CD4-positive, alpha-beta T cell treated with Interleukin-2 at 100 ng/mL for 4 hours (primary cell): ENCODE measurements around the gene SLC16A9.

Source experiments
- DNase-seq: peaks from one replicate; pipeline ENCODE4 v3.0.0-alpha.2; 2020; ENCODE audit warnings: low spot score

The SLC16A9 gene

DNA sequence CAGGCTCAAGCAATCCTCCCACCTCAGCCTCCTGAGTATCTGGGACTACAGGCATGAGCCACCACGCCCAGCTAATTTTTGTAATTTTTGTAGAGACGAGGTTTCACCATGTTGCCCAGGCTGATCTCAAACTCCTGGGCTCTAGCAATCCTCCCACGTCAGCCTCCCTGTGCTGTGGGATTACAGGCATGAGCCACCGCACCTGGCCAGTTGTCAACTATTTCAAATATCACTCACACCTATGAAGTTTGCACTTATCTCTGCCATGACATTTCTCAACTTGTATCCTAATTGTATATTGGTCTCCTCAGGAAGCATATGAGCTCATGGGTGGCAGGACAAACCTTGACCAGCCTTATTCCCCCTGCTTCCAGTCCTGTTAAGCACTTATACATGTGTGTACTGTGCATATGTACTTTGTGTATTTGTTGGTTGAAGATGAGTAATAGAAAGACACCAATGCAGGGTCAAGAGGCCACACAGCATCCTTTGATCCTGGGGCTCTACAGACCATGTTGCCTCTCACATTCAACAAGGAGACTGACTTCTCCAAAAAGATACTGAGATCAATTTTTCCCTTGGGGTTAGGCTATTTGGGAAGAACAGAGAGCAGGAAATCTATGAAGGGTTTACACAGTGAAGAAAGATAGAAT, 82.2 kb downstream of the SLC16A9 start:
- DNase-seq = no peak

DNA sequence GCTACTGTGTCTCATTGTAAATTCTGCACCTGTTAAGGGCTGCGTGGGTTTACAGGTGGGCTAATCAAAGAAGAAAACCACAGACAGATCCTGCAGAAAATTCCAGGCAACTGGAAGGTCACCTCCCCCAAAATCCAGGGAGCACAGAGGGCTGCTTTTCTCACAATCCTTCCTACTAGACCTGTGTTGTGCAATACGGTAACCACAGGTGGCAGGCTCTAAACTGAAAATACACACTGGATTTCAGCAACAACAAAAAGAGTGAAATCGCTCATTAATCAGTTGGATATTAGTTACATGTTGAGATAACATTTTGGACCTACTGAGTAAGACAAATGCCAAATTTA, 83.2 kb downstream of the SLC16A9 start:
- DNase-seq = no peak

DNA sequence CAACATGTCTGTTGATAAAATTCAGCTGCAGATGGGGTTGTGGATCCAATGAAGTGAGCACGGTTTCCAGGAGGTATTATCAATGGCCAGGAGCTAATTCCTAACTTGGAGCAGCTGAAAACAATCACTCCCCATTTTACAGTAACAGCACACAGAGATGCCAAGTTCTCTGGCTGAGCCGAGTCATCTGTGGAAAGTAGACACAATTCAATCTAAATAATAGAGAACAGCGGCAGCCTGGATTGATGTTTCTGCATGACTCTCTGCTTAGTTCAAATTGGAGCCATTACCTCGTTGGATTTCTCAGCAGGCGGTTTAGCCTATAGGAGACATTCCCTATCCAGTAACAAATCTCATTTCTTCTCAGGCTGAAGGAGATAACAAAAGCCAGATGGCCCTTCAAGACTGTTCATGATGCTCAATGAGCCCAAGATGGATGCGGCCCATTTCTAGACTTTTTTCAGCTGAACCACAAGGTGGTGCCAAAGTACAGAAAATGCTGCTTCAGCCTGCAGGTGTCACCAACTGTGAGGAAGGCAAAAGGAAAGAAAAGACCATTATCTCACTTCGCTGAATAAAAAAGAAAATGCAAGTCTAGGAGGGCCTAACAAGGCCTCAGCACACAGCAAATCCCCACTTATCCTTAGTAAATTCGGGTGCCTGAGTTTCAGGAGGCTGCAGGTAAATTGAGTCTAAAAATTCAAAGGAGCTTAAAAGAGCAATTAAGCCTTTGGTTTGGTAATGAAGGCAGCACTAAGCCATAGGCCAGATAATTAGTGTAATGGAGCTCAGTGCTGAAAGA, 83.7 kb downstream of the SLC16A9 start:
- peak; percentile 67 for DNase-seq

DNA sequence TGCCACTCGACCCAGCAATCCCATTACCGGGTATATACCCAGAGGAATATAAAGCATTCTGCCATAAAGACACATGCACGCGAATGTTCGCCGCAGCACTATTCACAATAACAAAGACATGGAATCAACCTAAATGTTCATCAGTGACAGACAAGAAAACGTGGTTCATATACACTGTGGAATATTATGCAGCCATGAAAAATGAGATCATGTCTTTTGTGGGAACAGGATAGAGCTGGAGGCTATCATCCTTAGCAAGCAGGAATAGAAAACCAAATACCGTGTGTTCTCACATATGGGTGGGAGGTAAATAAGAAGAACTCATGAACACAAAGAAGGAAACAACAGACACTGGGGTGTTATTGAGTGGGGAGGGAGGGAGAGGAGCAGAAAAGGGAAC, 84.7 kb downstream of the SLC16A9 start:
- DNase-seq = no peak

DNA sequence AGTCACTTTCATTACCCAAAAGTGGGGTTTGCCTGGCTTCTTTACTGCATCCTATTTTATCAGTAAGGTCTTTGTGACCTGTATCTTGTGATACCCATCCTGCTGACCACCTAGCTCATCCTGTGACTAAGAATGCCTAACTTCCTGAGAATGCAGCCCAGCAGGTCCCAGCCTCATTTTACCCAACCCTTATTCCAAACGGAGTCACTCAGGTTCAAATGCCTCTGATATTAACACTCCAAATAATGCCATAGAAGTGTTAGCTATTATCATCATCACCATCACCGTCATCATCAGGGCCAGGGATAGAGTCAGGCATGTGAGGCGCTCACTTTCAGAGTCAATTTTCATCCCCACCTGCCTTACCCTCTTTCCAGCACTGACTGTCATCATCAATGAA, 85.5 kb downstream of the SLC16A9 start:
- DNase-seq = no peak

DNA sequence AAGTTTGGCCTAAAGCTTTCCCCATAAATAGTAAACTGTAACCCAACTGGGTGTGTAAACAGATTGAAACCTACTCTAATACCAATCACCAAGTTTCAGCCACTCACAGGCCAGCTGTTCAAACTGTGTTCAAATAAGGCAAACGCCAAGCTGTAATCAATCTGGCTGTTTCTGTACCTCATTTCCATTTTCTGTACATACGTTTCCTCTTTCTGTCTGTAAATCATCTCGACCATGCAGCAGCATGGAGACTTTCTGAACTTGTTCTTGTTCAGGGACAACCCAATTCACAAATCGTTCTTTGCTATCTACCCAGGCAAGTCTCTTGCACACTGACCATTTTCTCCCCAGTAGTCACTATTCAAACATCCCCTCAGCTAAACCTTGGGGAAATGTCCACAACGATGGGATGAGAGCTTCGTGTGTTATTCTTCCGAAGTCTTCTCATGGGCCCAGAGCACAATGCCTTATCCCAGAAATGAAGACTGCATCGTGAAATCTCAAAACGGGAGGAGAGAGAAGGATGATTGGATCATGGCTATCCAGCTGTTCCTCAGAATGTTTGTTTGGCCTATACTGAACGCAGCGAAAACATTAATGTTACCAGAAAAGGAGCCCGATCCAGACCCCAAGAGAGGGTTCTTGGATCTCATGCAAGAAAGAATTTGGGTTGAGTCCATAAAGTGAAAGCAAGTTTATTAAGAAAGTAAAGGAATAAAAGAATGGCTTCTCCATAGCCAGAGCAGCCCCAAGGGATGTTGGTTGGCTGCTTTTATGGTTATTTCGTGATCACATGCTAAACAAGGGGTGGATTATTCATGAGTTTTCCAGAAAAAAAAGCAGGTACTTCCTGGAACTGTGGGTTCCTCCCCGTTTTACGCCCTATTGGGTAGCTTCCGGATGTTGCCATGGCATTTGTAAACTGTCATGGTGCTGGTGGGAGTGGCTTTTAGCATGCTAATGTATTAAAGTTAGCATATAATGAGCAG, 86.2 kb downstream of the SLC16A9 start:
- no peak for DNase-seq

DNA sequence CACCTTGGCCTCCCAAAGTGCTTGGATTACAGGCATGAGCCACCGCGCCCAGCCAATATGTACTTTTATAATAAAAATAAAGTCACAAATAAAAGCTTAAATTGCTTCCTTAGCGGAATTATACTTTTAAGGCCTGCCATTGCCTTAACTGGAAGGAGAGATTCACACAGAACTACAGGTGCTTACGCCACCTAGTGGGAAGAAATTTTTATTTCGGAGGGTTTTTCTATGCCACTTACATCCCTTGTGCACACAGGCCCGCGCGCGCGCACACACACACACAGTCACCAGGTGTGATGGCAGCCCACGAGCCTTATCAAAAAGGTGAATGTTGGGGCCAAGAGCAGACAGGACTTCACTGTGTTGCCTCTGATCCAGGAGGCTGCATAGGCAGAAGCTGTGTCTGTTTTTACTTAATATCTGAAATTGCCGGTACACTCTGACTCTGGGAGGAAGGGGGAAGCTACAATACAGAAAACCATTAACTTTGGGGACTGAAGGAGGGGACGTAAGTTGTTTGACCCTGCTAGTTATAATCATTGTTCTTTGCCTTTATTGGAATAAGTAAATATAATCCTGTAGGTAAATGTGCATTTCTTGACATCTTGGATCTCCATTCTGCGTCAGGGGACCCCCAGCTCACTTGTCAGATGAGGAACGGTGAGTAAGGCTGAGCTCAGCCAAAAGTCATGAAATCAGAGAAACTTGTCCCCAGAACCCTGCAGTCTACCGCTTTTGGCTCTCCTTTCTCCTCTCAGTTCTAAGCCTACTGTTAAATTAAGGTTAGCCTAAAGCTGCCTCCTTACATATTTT, 87.1 kb downstream of the SLC16A9 start:
- peak; percentile 32 for DNase-seq

DNA sequence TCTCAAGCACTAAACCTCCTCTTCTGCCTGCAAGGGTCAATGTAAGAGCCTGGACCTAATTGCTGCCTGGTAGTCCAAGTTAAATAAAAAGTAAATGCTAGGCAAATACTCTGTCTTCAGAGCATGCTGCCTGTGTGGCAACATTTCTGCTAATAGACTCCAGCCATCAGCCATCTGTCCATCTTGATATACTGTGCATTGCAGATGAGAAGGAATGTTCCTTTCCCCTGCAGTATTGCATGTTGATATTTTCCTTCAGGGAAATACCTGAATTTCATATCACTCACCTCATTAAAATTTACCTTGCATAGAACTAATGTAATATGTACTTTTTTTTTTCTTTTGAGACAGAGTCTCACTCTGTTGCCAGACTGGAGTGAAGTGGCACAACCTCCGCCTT, 87.9 kb downstream of the SLC16A9 start:
- DNase-seq = no peak

DNA sequence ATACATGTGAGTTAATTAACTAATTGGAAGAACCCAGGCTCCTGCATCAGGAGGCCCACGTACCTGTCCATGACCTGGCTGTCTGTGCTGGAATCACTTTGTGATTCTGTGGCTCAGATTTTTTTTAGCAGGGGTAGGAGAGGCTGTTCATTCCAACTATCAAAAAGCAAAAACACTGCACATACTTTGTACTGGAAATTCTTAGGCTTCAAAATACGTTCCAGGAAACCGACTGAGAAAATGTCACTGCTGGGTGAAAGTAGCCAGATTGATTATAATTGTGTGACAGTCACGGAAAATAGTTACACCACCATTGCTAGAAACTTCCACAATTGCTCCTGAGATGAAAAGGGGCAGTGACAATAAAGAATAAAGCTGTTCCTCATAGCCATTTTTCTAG, 91.0 kb downstream of the SLC16A9 start:
- DNase-seq = no peak

DNA sequence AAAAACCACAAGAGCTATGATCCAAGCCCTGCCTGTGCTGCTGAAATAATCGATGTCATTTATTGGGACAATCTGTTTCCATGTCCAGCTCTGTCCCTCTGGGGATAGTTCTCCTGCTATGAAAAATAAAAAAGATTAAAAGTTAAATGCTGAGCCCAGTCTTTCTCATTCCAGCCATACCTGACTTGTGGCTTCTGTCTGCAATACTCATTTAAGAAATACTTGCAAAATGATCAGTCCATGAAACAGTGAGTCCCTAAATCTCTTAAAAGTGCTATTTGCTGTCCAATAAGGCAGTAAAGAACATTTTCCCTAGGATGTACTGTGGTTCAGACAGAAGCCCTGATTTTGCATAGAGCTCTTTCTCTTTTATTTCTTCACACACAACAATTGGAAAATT, 91.7 kb downstream of the SLC16A9 start:
- DNase-seq = no peak

DNA sequence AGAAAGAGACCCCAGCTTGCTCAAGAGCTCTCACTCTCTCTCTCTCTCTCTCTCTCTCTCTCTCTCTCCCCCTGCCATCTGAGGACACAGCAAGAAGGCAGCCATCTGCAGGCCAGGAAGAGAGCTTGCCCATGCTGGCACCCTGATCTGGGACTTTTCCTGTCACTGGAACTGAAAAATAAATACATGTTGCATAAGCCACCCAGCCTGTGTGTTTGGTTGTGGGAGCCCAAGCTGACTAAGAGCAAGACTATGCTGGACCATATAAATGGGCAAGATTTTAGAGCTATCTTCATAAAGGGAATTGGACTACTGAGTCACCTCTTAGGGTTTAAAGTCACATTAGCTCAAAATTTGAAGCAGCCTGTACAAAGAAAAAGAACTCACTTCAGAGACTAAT, 98.6 kb downstream of the SLC16A9 start:
- no peak for DNase-seq

DNA sequence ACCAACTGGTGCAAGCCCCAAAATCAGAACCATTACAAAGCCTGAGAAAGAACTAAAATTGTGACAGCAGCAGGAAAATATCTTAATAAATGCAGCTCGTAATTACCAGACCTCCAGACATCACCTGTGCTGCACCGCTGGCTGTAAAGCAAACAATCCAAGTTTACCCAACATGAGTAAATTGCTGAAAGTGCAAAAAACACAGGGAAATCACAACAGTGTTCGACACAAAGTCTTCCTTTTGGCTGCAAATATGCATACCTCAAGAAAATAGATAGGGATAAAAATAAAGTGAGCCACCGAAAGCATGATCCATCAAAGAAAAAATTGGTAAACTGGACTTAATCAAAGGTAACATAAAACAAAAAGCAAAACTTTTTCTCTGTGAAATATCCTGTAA, 101.7 kb downstream of the SLC16A9 start:
- DNase-seq = no peak

DNA sequence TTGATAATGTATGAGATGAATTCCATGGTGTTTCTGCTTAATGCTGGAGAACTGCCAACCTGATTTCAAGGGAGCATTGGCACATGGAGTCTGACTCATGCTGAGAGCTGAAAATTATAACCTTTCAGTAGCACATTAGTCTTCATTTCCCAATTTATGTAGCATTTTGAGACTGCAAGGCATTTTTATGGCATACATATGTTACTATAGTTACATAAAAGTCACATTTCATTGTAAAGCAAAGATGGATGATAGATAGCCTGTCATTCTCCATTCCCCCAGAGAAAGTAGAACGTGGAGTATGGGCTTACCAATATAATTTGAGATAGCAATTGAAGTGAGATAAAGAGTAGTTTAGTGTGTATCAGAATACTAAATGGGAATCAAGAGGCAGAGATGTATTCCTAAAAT, 103.1 kb downstream of the SLC16A9 start:
- no peak for DNase-seq

DNA sequence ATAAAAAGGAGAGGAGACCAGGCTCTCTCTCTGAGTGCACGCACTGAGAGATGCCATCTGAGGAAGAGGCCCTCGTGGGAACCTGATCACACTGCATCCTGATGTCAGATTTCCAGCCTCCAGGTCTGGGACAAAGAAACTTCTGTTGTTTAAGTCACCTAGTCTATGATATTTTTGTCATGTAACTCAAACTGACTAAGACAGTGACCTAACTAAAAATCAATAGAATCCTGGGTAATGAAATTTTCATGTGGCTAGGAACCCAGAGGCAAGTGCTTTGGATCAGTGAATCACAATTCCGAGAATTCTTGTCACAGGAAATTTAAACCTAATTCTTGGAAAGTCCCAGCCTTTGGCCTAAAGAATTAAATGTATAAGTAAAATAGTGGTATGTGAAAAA, 107.7 kb downstream of the SLC16A9 start:
- DNase-seq = no peak
